ENCODE measurements around the gene LLGL1.

Gene LLGL1

GRCh38 chr17:18185832-18186626 lies 39.4 kb upstream of the LLGL1 start:
- POLR2A ChIA-PET: no interaction called here
- peak overlapping the region in 5 of 7 experiments; percentile 80 to 89 (median 86) for H3K4me3 ChIP-seq (ENCODE audit: control insufficient read depth in 1 of 7, extremely low read depth in 1 of 7, insufficient read depth in 4 of 7, low read depth in 2 of 7, low read length in 6 of 7)
- peak overlapping the region in 1 of 2 experiments; percentile 98 for H3K27ac ChIP-seq (ENCODE audit: insufficient read depth in 1 of 2, low read depth in 1 of 2, low read length in 2 of 2, poor library complexity in 1 of 2, severe bottlenecking in 2 of 2)
- DNase-seq: peak in 2 of 3 donors; percentile 20 to 22
- H3K4me1 ChIP-seq (ENCODE audit: control extremely low read depth in 1 of 4, control insufficient read depth in 4 of 4, insufficient read depth in 4 of 4, low read length in 3 of 4): peaks cover 26 to 65% (median 58%) of the 10 kb centered on the region in 4 experiments
- 90% methylated on average over 6 of the region's 10 CpGs for WGBS (ENCODE audit: insufficient coverage)
- CTCF ChIA-PET: interaction anchor here (0.6 to 1.8 kb wide), 5 partner anchors 11 to 87 kb away, joined by 3 to 7 read pairs (median 5); no protein-coding TSS in a partner anchor
- H3K9me3 ChIP-seq (ENCODE audit: control extremely low read depth in 1 of 5, control insufficient read depth in 4 of 5, insufficient read depth in 2 of 5, low read depth in 1 of 5, low read length in 4 of 5): no peaks in the 10 kb centered on the region
- H3K36me3 ChIP-seq (ENCODE audit: control insufficient read depth in 4 of 4, insufficient read depth in 4 of 4, low read length in 3 of 4): peaks cover 3 to 46% (median 15%) of the 10 kb centered on the region in 4 experiments
- no peaks in the 10 kb centered on the region for H3K27me3 ChIP-seq (replicated peaks in 2 of 5; ENCODE audit: control insufficient read depth in 4 of 5, insufficient read depth in 5 of 5, low read length in 4 of 5)

DNA sequence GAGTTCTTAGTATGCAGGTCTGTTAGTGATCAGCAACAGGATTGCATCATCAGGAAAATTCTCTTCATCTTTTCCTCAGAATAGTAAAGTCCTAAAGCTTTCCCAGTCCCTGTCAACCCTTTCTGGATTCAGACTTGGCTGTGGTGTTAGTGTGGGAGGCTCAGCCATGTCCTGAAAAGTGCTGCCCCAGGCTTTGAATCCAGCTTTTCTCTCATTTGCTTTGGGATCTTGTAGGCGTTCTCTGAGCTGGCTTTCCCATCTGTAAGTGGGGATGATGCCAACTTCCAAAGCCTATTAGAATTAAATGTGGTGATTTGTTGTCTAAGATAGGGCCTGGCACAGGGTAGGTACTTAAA lies 38.8 kb upstream of the LLGL1 start:
- Histone ChIP-seq H3K4me3 (ENCODE audit: control insufficient read depth in 1 of 7, extremely low read depth in 1 of 7, insufficient read depth in 4 of 7, low read depth in 2 of 7, low read length in 6 of 7) (peak overlapping the region in 5 of 7 experiments; percentile 80 to 89 (median 86)), H3K27ac (ENCODE audit: insufficient read depth in 1 of 2, low read depth in 1 of 2, low read length in 2 of 2, poor library complexity in 1 of 2, severe bottlenecking in 2 of 2) (peak overlapping the region in 1 of 2 experiments; percentile 37), H3K4me1 (ENCODE audit: control extremely low read depth in 1 of 4, control insufficient read depth in 4 of 4, insufficient read depth in 4 of 4, low read length in 3 of 4) (peaks cover 26 to 67% (median 58%) of the 10 kb centered on the region in 4 experiments), H3K9me3 (ENCODE audit: control extremely low read depth in 1 of 5, control insufficient read depth in 4 of 5, insufficient read depth in 2 of 5, low read depth in 1 of 5, low read length in 4 of 5) (no peaks in the 10 kb centered on the region), H3K27me3 (replicated peaks in 2 of 5; ENCODE audit: control insufficient read depth in 4 of 5, insufficient read depth in 5 of 5, low read length in 4 of 5) (no peaks in the 10 kb centered on the region), H3K36me3 (ENCODE audit: control insufficient read depth in 4 of 4, insufficient read depth in 4 of 4, low read length in 3 of 4) (peaks cover 3 to 52% (median 18%) of the 10 kb centered on the region in 4 experiments)
- CTCF ChIA-PET: interaction anchor here (1.4 to 1.8 kb wide), 3 partner anchors 11 to 30 kb away, joined by 3 to 6 read pairs (median 5); no protein-coding TSS in a partner anchor
- POLR2A ChIA-PET: no interaction called here
- no peak for DNase-seq
- no CpG with 5 or more reads among the region's 1 CpG for WGBS (ENCODE audit: insufficient coverage)

DNA sequence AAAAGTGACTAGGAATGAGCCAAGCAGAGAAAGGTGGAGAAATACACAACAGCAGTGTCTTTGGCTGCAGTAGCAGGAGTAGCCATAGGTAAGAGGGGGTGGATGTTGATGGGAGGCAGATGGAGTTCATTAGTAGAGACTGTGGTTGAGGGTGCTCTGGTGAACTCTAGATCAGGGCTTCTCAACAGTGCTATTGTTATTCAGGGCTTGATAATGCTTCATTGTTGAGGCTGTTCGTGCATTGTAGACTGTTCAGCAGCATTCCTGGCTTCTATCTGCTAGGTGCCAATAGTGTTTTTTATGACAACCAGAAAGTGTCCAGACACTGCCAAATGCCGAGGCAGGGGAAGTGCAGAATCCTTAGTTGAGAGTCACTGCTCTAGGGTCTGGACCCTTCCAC lies 38.2 kb upstream of the LLGL1 start:
- 88% methylated on average over 1 of the region's 2 CpGs for WGBS (ENCODE audit: insufficient coverage)
- Histone ChIP-seq H3K4me1 (ENCODE audit: control extremely low read depth in 1 of 4, control insufficient read depth in 4 of 4, insufficient read depth in 4 of 4, low read length in 3 of 4) (peaks cover 26 to 62% (median 55%) of the 10 kb centered on the region in 4 experiments), H3K36me3 (ENCODE audit: control insufficient read depth in 4 of 4, insufficient read depth in 4 of 4, low read length in 3 of 4) (peaks cover 3 to 56% (median 18%) of the 10 kb centered on the region in 4 experiments), H3K27me3 (replicated peaks in 2 of 5; ENCODE audit: control insufficient read depth in 4 of 5, insufficient read depth in 5 of 5, low read length in 4 of 5) (no peaks in the 10 kb centered on the region), H3K4me3 (ENCODE audit: control insufficient read depth in 1 of 7, extremely low read depth in 1 of 7, insufficient read depth in 4 of 7, low read depth in 2 of 7, low read length in 6 of 7) (peak overlapping the region in 5 of 7 experiments; percentile 50 to 89 (median 83)), H3K9me3 (ENCODE audit: control extremely low read depth in 1 of 5, control insufficient read depth in 4 of 5, insufficient read depth in 2 of 5, low read depth in 1 of 5, low read length in 4 of 5) (no peaks in the 10 kb centered on the region), H3K27ac (ENCODE audit: insufficient read depth in 1 of 2, low read depth in 1 of 2, low read length in 2 of 2, poor library complexity in 1 of 2, severe bottlenecking in 2 of 2) (peak overlapping the region in 1 of 2 experiments; percentile 37)
- POLR2A ChIA-PET: no interaction called here
- no peak for DNase-seq
- CTCF ChIA-PET: interaction anchor here (1.4 kb wide), 1 partner anchor 13 kb away, joined by 3 read pairs; no protein-coding TSS in a partner anchor

DNA sequence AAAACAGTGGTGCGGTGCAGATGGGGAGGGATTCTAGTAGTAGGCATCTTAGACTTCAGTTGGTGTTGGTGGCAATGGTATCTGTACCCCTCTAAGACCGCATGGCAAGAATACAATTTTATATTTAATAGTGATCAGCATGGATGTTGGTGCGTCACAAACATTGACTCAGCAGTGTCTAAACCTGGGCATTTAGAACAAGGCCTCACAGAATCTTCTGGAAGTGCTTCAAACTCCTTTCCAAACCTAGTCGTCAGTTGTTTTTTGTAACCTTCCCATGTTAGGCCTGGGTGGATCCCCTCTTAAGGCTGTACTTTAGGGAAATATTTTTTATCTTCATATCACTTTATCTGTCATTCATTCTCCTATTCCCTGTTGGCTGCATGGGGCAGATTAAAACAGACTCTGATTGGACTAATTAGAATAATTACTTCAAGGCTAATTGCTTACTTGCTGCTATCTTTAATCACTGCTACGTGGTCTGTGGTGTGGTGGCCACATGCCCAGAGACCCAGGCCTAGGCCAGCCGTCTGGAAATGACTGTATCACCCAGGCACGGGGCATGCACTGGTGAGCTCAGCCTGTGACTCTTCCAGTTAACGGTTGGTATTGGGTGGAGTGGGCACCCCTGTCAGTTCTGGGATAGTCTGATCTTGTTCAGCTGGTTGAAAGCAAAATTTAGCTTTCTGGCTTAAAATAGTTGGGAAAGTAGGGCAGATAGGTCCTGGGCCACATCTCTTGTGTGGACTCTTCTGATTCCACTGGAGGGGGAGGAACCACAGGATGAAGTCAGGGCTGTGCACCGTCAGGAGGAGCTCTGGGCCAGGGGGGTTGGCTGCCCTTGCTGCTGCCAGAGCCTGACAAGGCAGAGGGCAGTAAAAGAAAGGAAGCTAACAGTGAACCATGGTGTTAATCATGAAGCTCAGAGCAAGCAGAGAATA lies 37.3 kb upstream of the LLGL1 start:
- POLR2A ChIA-PET: no interaction called here

DNA sequence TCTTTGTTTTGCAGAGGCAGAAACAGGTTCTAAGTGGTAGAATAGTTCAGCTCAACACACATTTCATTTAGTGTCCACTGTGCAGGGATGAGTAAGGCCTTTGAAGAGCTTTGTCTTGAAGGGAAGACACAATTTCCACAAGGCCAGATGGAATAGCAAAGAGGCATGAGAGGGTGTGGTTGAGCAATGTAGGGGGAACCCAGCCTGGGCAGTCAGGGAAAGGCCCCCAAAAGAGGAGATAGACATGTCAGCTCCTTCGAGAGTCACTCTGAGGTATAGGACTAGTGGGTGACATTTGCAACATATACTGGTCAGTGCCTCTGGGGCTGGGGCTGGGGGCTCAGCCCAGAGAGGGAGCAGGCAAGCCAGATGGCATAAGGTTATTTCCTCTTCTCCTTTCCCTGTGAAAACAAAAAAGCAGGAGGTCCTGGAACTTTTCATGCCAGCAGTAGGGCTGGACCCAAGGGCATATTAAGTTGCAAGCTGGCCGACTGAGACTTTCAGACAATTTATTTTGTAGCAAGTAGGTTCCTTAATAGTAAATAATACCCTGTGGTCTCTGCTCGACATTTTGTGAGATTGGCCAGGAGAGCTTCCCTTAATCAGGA lies 34.7 kb upstream of the LLGL1 start:
- CTCF ChIA-PET: interaction anchor here (1.4 kb wide), 1 partner anchor 18 kb away, joined by 3 read pairs; no protein-coding TSS in a partner anchor
- Histone ChIP-seq H3K9me3 (ENCODE audit: control extremely low read depth in 1 of 5, control insufficient read depth in 4 of 5, insufficient read depth in 2 of 5, low read depth in 1 of 5, low read length in 4 of 5) (no peaks in the 10 kb centered on the region), H3K4me1 (ENCODE audit: control extremely low read depth in 1 of 4, control insufficient read depth in 4 of 4, insufficient read depth in 4 of 4, low read length in 3 of 4) (peaks cover 20 to 37% (median 33%) of the 10 kb centered on the region in 4 experiments), H3K27ac (ENCODE audit: insufficient read depth in 1 of 2, low read depth in 1 of 2, low read length in 2 of 2, poor library complexity in 1 of 2, severe bottlenecking in 2 of 2) (peak overlapping the region in 1 of 2 experiments; percentile 40), H3K36me3 (ENCODE audit: control insufficient read depth in 4 of 4, insufficient read depth in 4 of 4, low read length in 3 of 4) (peaks cover 3 to 74% (median 32%) of the 10 kb centered on the region in 4 experiments), H3K4me3 (ENCODE audit: control insufficient read depth in 1 of 7, extremely low read depth in 1 of 7, insufficient read depth in 4 of 7, low read depth in 2 of 7, low read length in 6 of 7) (peak overlapping the region in 1 of 7 experiments; percentile 2), H3K27me3 (replicated peaks in 2 of 5; ENCODE audit: control insufficient read depth in 4 of 5, insufficient read depth in 5 of 5, low read length in 4 of 5) (no peaks in the 10 kb centered on the region)
- POLR2A ChIA-PET: no interaction called here
- no peak for DNase-seq
- WGBS (ENCODE audit: insufficient coverage): 48% methylated on average over 2 of the region's 3 CpGs

More for the DNA sequence above, 37.3 kb upstream of the LLGL1 start:
- 73% methylated on average over 9 of the region's 9 CpGs for WGBS (ENCODE audit: insufficient coverage)
- no peaks in the 10 kb centered on the region for H3K9me3 ChIP-seq (ENCODE audit: control extremely low read depth in 1 of 5, control insufficient read depth in 4 of 5, insufficient read depth in 2 of 5, low read depth in 1 of 5, low read length in 4 of 5)
- peaks cover 26 to 56% (median 50%) of the 10 kb centered on the region in 4 experiments for H3K4me1 ChIP-seq (ENCODE audit: control extremely low read depth in 1 of 4, control insufficient read depth in 4 of 4, insufficient read depth in 4 of 4, low read length in 3 of 4)
- CTCF ChIA-PET: interaction anchor here (1.1 to 2.0 kb wide), 2 partner anchors 12 to 46 kb away, joined by 3 to 11 read pairs; no protein-coding TSS in a partner anchor
- H3K27me3 ChIP-seq (replicated peaks in 2 of 5; ENCODE audit: control insufficient read depth in 4 of 5, insufficient read depth in 5 of 5, low read length in 4 of 5): no peaks in the 10 kb centered on the region
- H3K4me3 ChIP-seq (ENCODE audit: control insufficient read depth in 1 of 7, extremely low read depth in 1 of 7, insufficient read depth in 4 of 7, low read depth in 2 of 7, low read length in 6 of 7): peak overlapping the region in 3 of 7 experiments; percentile 83 to 89 (median 86)
- DNase-seq: peak in 2 of 3 donors; percentile 29 to 44
- H3K27ac ChIP-seq (ENCODE audit: insufficient read depth in 1 of 2, low read depth in 1 of 2, low read length in 2 of 2, poor library complexity in 1 of 2, severe bottlenecking in 2 of 2): peak overlapping the region in 1 of 2 experiments; percentile 49
- H3K36me3 ChIP-seq (ENCODE audit: control insufficient read depth in 4 of 4, insufficient read depth in 4 of 4, low read length in 3 of 4): peaks cover 3 to 59% (median 20%) of the 10 kb centered on the region in 4 experiments

GRCh38 chr17:18191236-18191667 lies 34.2 kb upstream of the LLGL1 start:
- WGBS (ENCODE audit: insufficient coverage): 96% methylated on average over 3 of the region's 3 CpGs
- H3K27me3 ChIP-seq (replicated peaks in 2 of 5; ENCODE audit: control insufficient read depth in 4 of 5, insufficient read depth in 5 of 5, low read length in 4 of 5): no peaks in the 10 kb centered on the region
- ChIA-PET CTCF (interaction anchor here (0.7 to 1.6 kb wide), 5 partner anchors 10 to 29 kb away, joined by 3 to 4 read pairs (median 3); no protein-coding TSS in a partner anchor), POLR2A (no interaction called here)
- H3K36me3 ChIP-seq (ENCODE audit: control insufficient read depth in 4 of 4, insufficient read depth in 4 of 4, low read length in 3 of 4): peaks cover 3 to 76% (median 36%) of the 10 kb centered on the region in 4 experiments
- H3K27ac ChIP-seq (ENCODE audit: insufficient read depth in 1 of 2, low read depth in 1 of 2, low read length in 2 of 2, poor library complexity in 1 of 2, severe bottlenecking in 2 of 2): peak overlapping the region in 1 of 2 experiments; percentile 40
- no peak overlapping the region for H3K4me3 ChIP-seq (ENCODE audit: control insufficient read depth in 1 of 7, extremely low read depth in 1 of 7, insufficient read depth in 4 of 7, low read depth in 2 of 7, low read length in 6 of 7)
- peaks cover 16 to 31% (median 28%) of the 10 kb centered on the region in 4 experiments for H3K4me1 ChIP-seq (ENCODE audit: control extremely low read depth in 1 of 4, control insufficient read depth in 4 of 4, insufficient read depth in 4 of 4, low read length in 3 of 4)
- no peak for DNase-seq
- H3K9me3 ChIP-seq (ENCODE audit: control extremely low read depth in 1 of 5, control insufficient read depth in 4 of 5, insufficient read depth in 2 of 5, low read depth in 1 of 5, low read length in 4 of 5): no peaks in the 10 kb centered on the region
